Measurements from ENCODE around the gene ASTN2.

DNA sequence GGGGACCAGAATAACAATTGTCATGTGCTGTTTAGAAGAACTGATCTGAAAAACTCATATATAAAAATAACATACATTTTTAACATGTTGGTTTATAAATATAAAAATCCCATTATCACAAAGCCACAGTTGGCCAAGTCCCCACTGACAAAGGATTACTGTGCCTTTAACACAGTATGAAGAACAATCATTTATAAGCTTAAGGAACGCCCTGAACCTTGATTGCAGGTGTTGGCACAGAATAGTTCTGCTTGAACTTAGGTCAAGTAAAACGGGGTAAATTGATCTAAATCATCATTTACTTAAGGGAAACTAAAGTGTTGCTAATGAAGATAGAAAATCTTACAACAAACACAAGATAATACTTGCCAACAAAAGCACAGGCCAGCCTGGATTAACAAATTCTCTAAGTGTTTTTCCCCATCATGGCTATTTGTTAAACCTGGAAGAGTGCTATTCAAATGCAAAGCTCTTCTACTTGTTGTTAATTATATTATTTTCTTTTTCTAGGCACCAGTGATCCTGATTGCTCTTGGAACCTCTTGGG is 46.1 kb downstream of the ASTN2 start:
- TF ChIP-seq, protein P1, sequence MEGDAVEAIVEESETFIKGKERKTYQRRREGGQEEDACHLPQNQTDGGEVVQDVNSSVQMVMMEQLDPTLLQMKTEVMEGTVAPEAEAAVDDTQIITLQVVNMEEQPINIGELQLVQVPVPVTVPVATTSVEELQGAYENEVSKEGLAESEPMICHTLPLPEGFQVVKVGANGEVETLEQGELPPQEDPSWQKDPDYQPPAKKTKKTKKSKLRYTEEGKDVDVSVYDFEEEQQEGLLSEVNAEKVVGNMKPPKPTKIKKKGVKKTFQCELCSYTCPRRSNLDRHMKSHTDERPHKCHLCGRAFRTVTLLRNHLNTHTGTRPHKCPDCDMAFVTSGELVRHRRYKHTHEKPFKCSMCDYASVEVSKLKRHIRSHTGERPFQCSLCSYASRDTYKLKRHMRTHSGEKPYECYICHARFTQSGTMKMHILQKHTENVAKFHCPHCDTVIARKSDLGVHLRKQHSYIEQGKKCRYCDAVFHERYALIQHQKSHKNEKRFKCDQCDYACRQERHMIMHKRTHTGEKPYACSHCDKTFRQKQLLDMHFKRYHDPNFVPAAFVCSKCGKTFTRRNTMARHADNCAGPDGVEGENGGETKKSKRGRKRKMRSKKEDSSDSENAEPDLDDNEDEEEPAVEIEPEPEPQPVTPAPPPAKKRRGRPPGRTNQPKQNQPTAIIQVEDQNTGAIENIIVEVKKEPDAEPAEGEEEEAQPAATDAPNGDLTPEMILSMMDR (conservative IDR thresholded peaks at IDR 0.05; ENCODE audit: low read length) = no peak
- no peak for TF ChIP-seq EZH2phosphoT487 (IDR thresholded peaks at IDR 0.05; ENCODE audit: borderline replicate concordance, low read depth, low read length)
